ENCODE measurements around the gene RNF113B. TPM values are rescaled to one million over a fixed set of nuclear protein-coding genes. Genes with fewer than 3 reads are reported as not detected.

The RNF113B gene
- total and polyA plus RNA-seq, 2 experiments from 2014 or later: 0.19 TPM; not detected in 1

GRCh38 chr13:98175043-98175442 is 2.0 kb downstream of the RNF113B start (continued):
- no peak for TF ChIP-seq ZNF462 (CRISPR knock-in tag; IDR thresholded peaks at IDR 0.05)
- no peak for TF ChIP-seq ZNF114 (CRISPR knock-in tag; IDR thresholded peaks at IDR 0.05)
- no peak for TF ChIP-seq ETS1 (IDR thresholded peaks at IDR 0.05)
- TF ChIP-seq EZH2 (IDR thresholded peaks at IDR 0.05; ENCODE audit: low read depth, unreplicated experiment): no peak
- no peak for TF ChIP-seq CTCF (conservative IDR thresholded peaks at IDR 0.05; ENCODE audit: low read depth in 2 of 2)
- TF ChIP-seq NANOG (IDR thresholded peaks at IDR 0.05; ENCODE audit: borderline replicate concordance): no peak
- no peak for TF ChIP-seq JUNB (IDR thresholded peaks at IDR 0.05; ENCODE audit: unreplicated experiment)
- no peak for TF ChIP-seq STAT1 (IDR thresholded peaks at IDR 0.05; ENCODE audit: unreplicated experiment)
